HepG2 (cell line): ENCODE measurements around the gene UNC5C. TPM values are rescaled to one million over a fixed set of nuclear protein-coding genes. Genes with fewer than 3 reads are reported as not detected.

Experiments
- ATAC-seq: fragments of 200-7000 bp; cut with Tn5 transposase; 3 replicates; pipeline ENCODE4 v1.9.1; 2020; ENCODE audit warnings: mild to moderate bottlenecking, moderate library complexity
- BruUV-seq: library from RNA; stranded (reverse); fragments of 400-500 nt; replicated peaks from 2 replicates; lab custom pipeline; 2021; lab: Mats Ljungman, UMichigan
- CTCF ChIA-PET: fragments of 300-600 bp; formaldehyde crosslinking; extraction: SDS; loops from one replicate; lab custom pipeline; 2021; ENCODE audit warnings: low total read pairs, inconsistent platforms, low intra/inter-chr PET ratio; lab: Yijun Ruan, JAX
- POLR2A ChIA-PET: fragments of 350-600 bp; sonication (Branson Sonifier 250); formaldehyde crosslinking; loops from one replicate; lab custom pipeline; 2020; ENCODE audit warnings: antibody characterized with exemption, inconsistent platforms; lab: Yijun Ruan, JAX
- DNase-seq: peaks from one replicate; pipeline ENCODE4 v3.0.0-alpha.2; 2015; ENCODE audit warnings: low spot score
- FAIRE-seq: peaks from 3 replicates; lab custom pipeline; 2011; peaks lifted over from hg19 to GRCh38; lab: Jason Lieb, UNC
- H2AFZ ChIP-seq: one replicate; pipeline ENCODE4 v1.6.1; 2011; ENCODE audit warnings: low read length, inconsistent platforms
- H3K27ac ChIP-seq: fragments of 300-600 bp; 3 replicates; pipeline ENCODE4 v1.8.0; 2011; ENCODE audit warnings: mixed run types, mild to moderate bottlenecking, mixed read lengths, low read length, inconsistent platforms; ENCODE audit not compliant: insufficient read depth; ENCODE audit errors: extremely low read length
- H3K27me3 ChIP-seq, 2 experiments: fragments of 200-600 bp in 1 of 2; 2 replicates in 1 of 2; 3 replicates in 1 of 2; pipeline versions ENCODE4 v1.6.0 to v1.8.0; 2011; ENCODE audit warnings: low read length in 2 of 2, mild to moderate bottlenecking in 2 of 2, moderate library complexity in 2 of 2, inconsistent platforms in 1 of 2; ENCODE audit not compliant: insufficient read depth in 2 of 2, control insufficient read depth in 1 of 2
- H3K36me3 ChIP-seq, 2 experiments: fragments of 200-600 bp in 1 of 2; replicated peaks in 1 of 2; 2 replicates in 1 of 2; 3 replicates in 1 of 2; pipeline versions ENCODE4 v1.5.1 to v1.8.0; 2011; ENCODE audit warnings: low read length in 2 of 2, inconsistent platforms in 1 of 2; ENCODE audit not compliant: insufficient read depth in 2 of 2, control insufficient read depth in 1 of 2
- H3K4me1 ChIP-seq: 2 replicates; pipeline ENCODE4 v1.5.1; 2012; ENCODE audit warnings: low read length, inconsistent platforms; ENCODE audit not compliant: insufficient read depth
- H3K4me2 ChIP-seq: 2 replicates; pipeline ENCODE4 v1.6.0; 2011; ENCODE audit warnings: low read depth, low read length, inconsistent platforms
- H3K4me3 ChIP-seq, 3 experiments: fragments of 200-600 bp in 1 of 3; sonication (generic), shearing (Covaris generic) in 1 of 3; replicated peaks in 1 of 3; 2 replicates each; pipeline ENCODE4 v1.5.1; 2011 to 2016; ENCODE audit warnings: low read length in 3 of 3, inconsistent platforms in 2 of 3, low read depth in 2 of 3, mild to moderate bottlenecking in 2 of 3, control low read depth in 1 of 3, mixed read lengths in 1 of 3; ENCODE audit not compliant: insufficient read depth in 1 of 3
- H3K79me2 ChIP-seq: one replicate; pipeline ENCODE4 v1.6.1; 2011; ENCODE audit warnings: low read length, inconsistent platforms; ENCODE audit not compliant: insufficient read depth
- H3K9ac ChIP-seq: 2 replicates; pipeline ENCODE4 v1.6.0; 2011; ENCODE audit warnings: mild to moderate bottlenecking, low read depth, low read length, inconsistent platforms; ENCODE audit not compliant: insufficient read depth
- H3K9me3 ChIP-seq: 2 replicates; pipeline ENCODE4 v1.5.1; 2012; ENCODE audit warnings: mild to moderate bottlenecking, low read length
- H4K20me1 ChIP-seq: 2 replicates; pipeline ENCODE4 v1.6.0; 2011; ENCODE audit warnings: inconsistent platforms, mild to moderate bottlenecking, low read length, moderate library complexity; ENCODE audit not compliant: insufficient read depth
- HCFC1 ChIP-seq: fragments of 150-350 bp; IDR thresholded peaks from 2 replicates; pipeline ENCODE4 v1.6.1; 2014; ENCODE audit warnings: low read depth, low read length
- PHF20 ChIP-seq: sonication (generic); formaldehyde crosslinking; IDR thresholded peaks from 2 replicates; pipeline ENCODE4 v1.5.0; 2020; ENCODE audit warnings: mild to moderate bottlenecking, missing genetic modification reagents
- PTBP1 ChIP-seq: fragments of 200-400 bp; formaldehyde crosslinking; IDR thresholded peaks from 2 replicates; pipeline ENCODE4 v1.6.1; 2018; ENCODE audit warnings: low read length, low read depth; ENCODE audit not compliant: poor library complexity, severe bottlenecking
- ZFP82 ChIP-seq: sonication (generic); formaldehyde crosslinking; IDR thresholded peaks from 2 replicates; pipeline ENCODE4 v1.5.1; 2020; ENCODE audit warnings: mild to moderate bottlenecking, missing genetic modification reagents, borderline replicate concordance
- ZNF644 ChIP-seq: IDR thresholded peaks from 2 replicates; pipeline ENCODE4 v1.6.1; 2016; ENCODE audit warnings: low read depth
- ZNF749 ChIP-seq: sonication (generic); formaldehyde crosslinking; IDR thresholded peaks from 2 replicates; pipeline ENCODE4 v1.8.0; 2022; ENCODE audit warnings: mild to moderate bottlenecking, missing genetic modification reagents, moderate library complexity, borderline replicate concordance
- WGBS: methylation state at CpG from one replicate; pipeline ENCODE4 v1.1.6; 2017; ENCODE audit warnings: low lambda C conversion rate; 5-methylcytosine and 5-hydroxymethylcytosine counted together
- in situ Hi-C: cut with HindIII; loops from 2 replicates; pipeline ENCODE4 v1.10.0; 2017; ENCODE audit warnings: low pct_unique_long_range_greater_than_20kb; ENCODE audit not compliant: extremely low pct_ligation_motif_present
- intact Hi-C: fragments of 100-400 bp; cut with micrococcal nuclease; formaldehyde crosslinking; loops from one replicate; pipeline ENCODE4 v1.10.0; 2022; ENCODE audit not compliant: unreplicated experiment
- polyA plus RNA-seq, 8 experiments: library from polyadenylated mRNA; depleted of rRNA in 3 of 8; stranded (reverse) in 7 of 8; unstranded in 1 of 8; fragments of >200 nt; fragmentation: Illumina TruSeq in 4 of 8; extraction: Trizol in 4 of 8; gene quantifications; 2 replicates each; pipeline versions ENCODE4 v1.2.1 to v1.2.3, GENCODE V29; 2011 to 2016; ENCODE audit warnings: low read depth in 4 of 8, missing spikeins in 1 of 8, mixed read lengths in 1 of 8; ENCODE audit not compliant: insufficient read depth in 1 of 8
- total RNA-seq, 5 experiments: library from RNA; depleted of rRNA; stranded (reverse); fragments of >200 nt; fragmentation: Illumina TruSeq; extraction: Trizol; gene quantifications; 2 replicates each; pipeline ENCODE4 v1.2.3, GENCODE V29; 2016; ENCODE audit warnings: low read depth in 1 of 5
- TF ChIP-seq, protein P1 (sequence below): sonication (generic); formaldehyde crosslinking; conservative IDR thresholded peaks from 2 replicates; pipeline ENCODE4 v1.4.0; 2020; ENCODE audit warnings: missing genetic modification reagents

Gene UNC5C
- total and polyA plus RNA-seq, 2 of the 13 experiments (the other 11 are each of a cell fraction or from before 2014, with no cell fraction given) = not detected

DNA sequence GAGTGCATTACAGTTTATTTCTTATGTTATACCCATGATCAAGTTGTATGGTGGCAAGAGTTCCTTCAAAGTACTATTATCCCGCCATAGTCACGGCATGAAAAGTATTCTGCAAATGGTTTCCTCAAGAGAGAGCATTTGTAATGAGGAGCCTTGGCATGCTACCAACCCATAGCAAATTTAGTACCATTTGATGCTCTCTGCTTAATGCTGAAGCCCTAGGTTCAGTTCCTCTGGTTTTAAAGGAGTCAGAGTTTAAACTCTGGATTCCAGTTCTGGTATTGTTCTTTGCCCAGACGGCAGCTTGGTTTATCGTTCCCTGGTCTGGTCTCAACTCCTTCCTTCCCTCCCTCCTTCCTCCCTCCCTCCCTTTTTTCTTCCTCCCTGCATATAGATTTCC, 419.7 kb downstream of the UNC5C start:
- WGBS = 25% methylated on average over 4 of the region's 4 CpGs
- intact Hi-C loops (no loop called here), in situ Hi-C loops (loop anchor here (10.0 kb wide), 1 partner anchor 504 kb away; no protein-coding TSS in a partner anchor)
- Histone ChIP-seq H4K20me1 (no peaks in the 10 kb centered on the region), H3K9ac (no peak overlapping the region), H3K4me3 (no peak overlapping the region), H3K36me3 (no peaks in the 10 kb centered on the region), H3K27me3 (no peaks in the 10 kb centered on the region; a peak in 1 of 5 replicates), H3K9me3 (no peaks in the 10 kb centered on the region), H3K4me1 (no peaks in the 10 kb centered on the region)
- DNase-seq = no peak
- no peak for FAIRE-seq
- BruUV-seq = no TSS peak
- no peak for TF ChIP-seq PTBP1
- TF ChIP-seq PHF20 (CRISPR knock-in tag) = no peak
- TF ChIP-seq ZNF644 = no peak
- no peak for TF ChIP-seq HCFC1
- TF ChIP-seq, protein P1, sequence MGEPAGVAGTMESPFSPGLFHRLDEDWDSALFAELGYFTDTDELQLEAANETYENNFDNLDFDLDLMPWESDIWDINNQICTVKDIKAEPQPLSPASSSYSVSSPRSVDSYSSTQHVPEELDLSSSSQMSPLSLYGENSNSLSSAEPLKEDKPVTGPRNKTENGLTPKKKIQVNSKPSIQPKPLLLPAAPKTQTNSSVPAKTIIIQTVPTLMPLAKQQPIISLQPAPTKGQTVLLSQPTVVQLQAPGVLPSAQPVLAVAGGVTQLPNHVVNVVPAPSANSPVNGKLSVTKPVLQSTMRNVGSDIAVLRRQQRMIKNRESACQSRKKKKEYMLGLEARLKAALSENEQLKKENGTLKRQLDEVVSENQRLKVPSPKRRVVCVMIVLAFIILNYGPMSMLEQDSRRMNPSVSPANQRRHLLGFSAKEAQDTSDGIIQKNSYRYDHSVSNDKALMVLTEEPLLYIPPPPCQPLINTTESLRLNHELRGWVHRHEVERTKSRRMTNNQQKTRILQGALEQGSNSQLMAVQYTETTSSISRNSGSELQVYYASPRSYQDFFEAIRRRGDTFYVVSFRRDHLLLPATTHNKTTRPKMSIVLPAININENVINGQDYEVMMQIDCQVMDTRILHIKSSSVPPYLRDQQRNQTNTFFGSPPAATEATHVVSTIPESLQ (CRISPR knock-in tag) = no peak
- TF ChIP-seq ZNF749 (CRISPR knock-in tag) = no peak
- no peak for TF ChIP-seq ZFP82 (CRISPR knock-in tag)
- TF ChIP-seq, all 625 proteins: peak for 0
- Histone ChIP-seq H3K79me2 (no peaks in the 10 kb centered on the region), H3K27ac (no peak overlapping the region), H2AFZ (no peak overlapping the region), H3K4me2 (no peak overlapping the region)
- ChIA-PET POLR2A (no interaction called here), CTCF (no interaction called here)
- no peak for ATAC-seq
